Peyer's patch (tissue), 4 donors: ENCODE results near the gene CCDC177. TPM values are rescaled to one million over a fixed set of nuclear protein-coding genes. Genes with fewer than 3 reads are reported as not detected.

Experiments used
- DNase-seq, 3 donors: peaks; one replicate each; pipeline ENCODE4 v3.0.0-alpha.2; 2017 to 2019
- H3K27ac ChIP-seq, 4 donors: fragments of 200-600 bp; sonication (generic); one replicate each; pipeline ENCODE4 v1.5.1; 2016 to 2019
- H3K27me3 ChIP-seq, 2 donors: fragments of 200-600 bp; sonication (generic); one replicate each; pipeline ENCODE4 v1.5.1; 2019
- H3K36me3 ChIP-seq, 3 donors: fragments of 200-600 bp; sonication (generic); one replicate each; pipeline ENCODE4 v1.5.1; 2016 to 2019
- H3K4me1 ChIP-seq, 4 donors: fragments of 200-600 bp; sonication (generic); one replicate each; pipeline ENCODE4 v1.5.1; 2016 to 2019
- H3K4me3 ChIP-seq, 4 donors: fragments of 200-600 bp; sonication (generic); 1 replicate in 3 of 4; 2 replicates in 1 of 4; pipeline ENCODE4 v1.5.1; 2016 to 2019; ENCODE audit warnings: mild to moderate bottlenecking in 1 of 4
- H3K9me3 ChIP-seq, 4 donors: fragments of 200-600 bp; sonication (generic); one replicate each; pipeline ENCODE4 v1.5.1; 2016 to 2019; ENCODE audit warnings: mild to moderate bottlenecking in 1 of 4
- POLR2A ChIP-seq, 2 donors: fragments of 450-650 bp; IDR thresholded peaks; one replicate each; pipeline ENCODE4 v1.5.1; 2017; ENCODE audit warnings: antibody characterized with exemption in 2 of 2, mild to moderate bottlenecking in 2 of 2, moderate library complexity in 2 of 2
- total RNA-seq, 4 donors: library from RNA; depleted of rRNA; stranded (reverse); fragments of >200 nt; gene quantifications; one replicate each; pipeline ENCODE4 v1.1.0, GENCODE V29; 2016
- TF ChIP-seq, protein P1 (sequence below), 6 experiments: fragments of 450-650 bp in 4 of 6; fragments of 200-600 bp in 2 of 6; sonication (generic) in 1 of 6; IDR thresholded peaks; one replicate each; pipeline ENCODE4 v1.5.1; 2017 to 2019; ENCODE audit warnings: antibody characterized with exemption in 6 of 6, mild to moderate bottlenecking in 3 of 6, moderate library complexity in 1 of 6

The CCDC177 gene
- total RNA-seq, 4 donors from 2014 or later = not detected

DNA sequence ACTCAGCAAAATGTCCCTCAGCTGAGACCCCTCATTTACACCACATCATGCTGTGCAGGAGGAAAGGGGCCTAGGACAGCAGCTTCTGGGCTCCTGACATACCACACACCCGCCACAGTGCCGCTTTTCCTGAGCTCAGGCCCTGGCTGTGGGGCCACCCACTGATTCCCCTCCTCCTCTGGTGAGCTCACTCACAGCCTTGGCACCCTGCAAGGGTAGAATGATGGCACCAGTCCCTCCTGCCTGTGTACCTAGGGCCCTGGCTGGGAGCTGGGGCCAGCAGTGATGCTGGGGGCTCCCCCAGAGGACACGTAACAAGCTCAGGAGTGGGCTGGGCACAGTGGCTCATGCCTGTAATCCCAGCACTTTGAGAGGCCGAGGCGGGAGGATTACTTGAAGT is 45.7 kb downstream of the CCDC177 start:
- TF ChIP-seq POLR2A (IDR thresholded peaks at IDR 0.05) = no peak
- TF ChIP-seq, protein P1, sequence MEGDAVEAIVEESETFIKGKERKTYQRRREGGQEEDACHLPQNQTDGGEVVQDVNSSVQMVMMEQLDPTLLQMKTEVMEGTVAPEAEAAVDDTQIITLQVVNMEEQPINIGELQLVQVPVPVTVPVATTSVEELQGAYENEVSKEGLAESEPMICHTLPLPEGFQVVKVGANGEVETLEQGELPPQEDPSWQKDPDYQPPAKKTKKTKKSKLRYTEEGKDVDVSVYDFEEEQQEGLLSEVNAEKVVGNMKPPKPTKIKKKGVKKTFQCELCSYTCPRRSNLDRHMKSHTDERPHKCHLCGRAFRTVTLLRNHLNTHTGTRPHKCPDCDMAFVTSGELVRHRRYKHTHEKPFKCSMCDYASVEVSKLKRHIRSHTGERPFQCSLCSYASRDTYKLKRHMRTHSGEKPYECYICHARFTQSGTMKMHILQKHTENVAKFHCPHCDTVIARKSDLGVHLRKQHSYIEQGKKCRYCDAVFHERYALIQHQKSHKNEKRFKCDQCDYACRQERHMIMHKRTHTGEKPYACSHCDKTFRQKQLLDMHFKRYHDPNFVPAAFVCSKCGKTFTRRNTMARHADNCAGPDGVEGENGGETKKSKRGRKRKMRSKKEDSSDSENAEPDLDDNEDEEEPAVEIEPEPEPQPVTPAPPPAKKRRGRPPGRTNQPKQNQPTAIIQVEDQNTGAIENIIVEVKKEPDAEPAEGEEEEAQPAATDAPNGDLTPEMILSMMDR (IDR thresholded peaks at IDR 0.05) = no peak
- H3K36me3 ChIP-seq = no peaks in the 10 kb centered on the region
- H3K27me3 ChIP-seq = no peaks in the 10 kb centered on the region
- no peaks in the 10 kb centered on the region for H3K9me3 ChIP-seq
- H3K4me3 ChIP-seq = no peak overlapping the region
- no peak for DNase-seq
- no peak overlapping the region for H3K27ac ChIP-seq
- H3K4me1 ChIP-seq = no peaks in the 10 kb centered on the region

- Histone ChIP-seq H3K9me3 (no peaks in the 10 kb centered on the region), H3K27ac (no peak overlapping the region), H3K36me3 (no peaks in the 10 kb centered on the region), H3K4me1 (no peaks in the 10 kb centered on the region), H3K27me3 (no peaks in the 10 kb centered on the region), H3K4me3 (no peak overlapping the region)
- no peak for DNase-seq
- TF ChIP-seq POLR2A (IDR thresholded peaks at IDR 0.05) = no peak
Observed at GRCh38 chr14:69528143-69528542, 46.5 kb downstream of the CCDC177 start.

- Histone ChIP-seq H3K4me1 (no peaks in the 10 kb centered on the region), H3K4me3 (no peak overlapping the region), H3K9me3 (no peaks in the 10 kb centered on the region), H3K36me3 (no peaks in the 10 kb centered on the region), H3K27me3 (no peaks in the 10 kb centered on the region), H3K27ac (no peak overlapping the region)
- no peak for DNase-seq
- TF ChIP-seq, protein P1 (IDR thresholded peaks at IDR 0.05) = no peak
- no peak for TF ChIP-seq POLR2A (IDR thresholded peaks at IDR 0.05)
Observed at GRCh38 chr14:69527635-69528034, 47.0 kb downstream of the CCDC177 start.

DNA sequence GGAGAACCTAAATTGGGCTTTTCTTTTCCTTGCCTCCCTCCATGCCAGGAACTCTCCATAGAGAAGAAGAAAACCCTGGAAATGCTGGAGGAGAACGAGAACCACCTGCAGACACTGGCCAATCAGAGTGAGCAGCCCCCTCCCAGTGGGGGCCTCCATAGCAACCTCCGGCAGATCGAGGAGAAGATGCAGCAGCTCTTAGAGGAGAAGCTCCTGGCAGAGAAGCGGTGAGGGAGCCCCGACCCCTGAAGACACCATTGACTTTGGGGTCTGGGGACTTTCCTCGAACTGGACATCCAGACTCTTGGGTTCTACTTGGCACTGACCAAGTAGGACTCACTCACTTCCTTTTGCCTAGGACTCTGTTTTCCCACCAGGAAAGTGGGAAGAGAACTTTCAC is 48.8 kb downstream of the CCDC177 start:
- Histone ChIP-seq H3K36me3 (no peaks in the 10 kb centered on the region), H3K27ac (no peak overlapping the region), H3K4me3 (no peak overlapping the region), H3K4me1 (no peaks in the 10 kb centered on the region), H3K9me3 (no peaks in the 10 kb centered on the region), H3K27me3 (no peaks in the 10 kb centered on the region)
- no peak for DNase-seq
- no peak for TF ChIP-seq POLR2A (IDR thresholded peaks at IDR 0.05)
- TF ChIP-seq, protein P1 (IDR thresholded peaks at IDR 0.05) = no peak

- Histone ChIP-seq H3K4me1 (no peaks in the 10 kb centered on the region), H3K4me3 (no peak overlapping the region), H3K9me3 (no peaks in the 10 kb centered on the region), H3K27me3 (no peaks in the 10 kb centered on the region), H3K36me3 (no peaks in the 10 kb centered on the region), H3K27ac (no peak overlapping the region)
- DNase-seq = no peak
- TF ChIP-seq POLR2A (IDR thresholded peaks at IDR 0.05) = no peak
- TF ChIP-seq, protein P1 (IDR thresholded peaks at IDR 0.05) = no peak
Observed at GRCh38 chr14:69522026-69522425, 52.6 kb downstream of the CCDC177 start.

Other genes with a start within 250 kb of the CCDC177 start
- 10 to 100 TPM; 35.2 to 99.9 (median 50.4) TPM for gene ERH, start 176.6 kb downstream of the CCDC177 start, total RNA-seq
- 100 to 1,000 TPM in 1 of 4 donors, 10 to 100 TPM in 3; 30.5 to 113 (median 77.9) TPM for gene SLC39A9, start 176.2 kb downstream of the CCDC177 start, total RNA-seq
- gene PLEKHD1, start 90.1 kb downstream of the CCDC177 start, total RNA-seq = not detected
- 100 to 1,000 TPM in 3 of 4 donors, 10 to 100 TPM in 1; 33.8 to 125 (median 113) TPM for gene SUSD6, start 36.7 kb upstream of the CCDC177 start, total RNA-seq
- gene SRSF5, start 192.3 kb upstream of the CCDC177 start, total RNA-seq = 100 to 1,000 TPM; 339 to 528 (median 434) TPM
- gene SLC10A1, start 222.4 kb upstream of the CCDC177 start, total RNA-seq = not detected